K562 (cell line): Measurements from ENCODE around the gene TSEN34. TPM values are rescaled to one million over a fixed set of nuclear protein-coding genes. Genes with fewer than 3 reads are reported as not detected.

ENCODE experiments used
- EGR1 ChIP-seq: fragments of 450-650 bp; conservative IDR thresholded peaks from 2 replicates; pipeline ENCODE4 v1.6.1; 2017; ENCODE audit warnings: mild to moderate bottlenecking
- GABPB1 ChIP-seq: sonication (generic); formaldehyde crosslinking; IDR thresholded peaks from 2 replicates; pipeline ENCODE4 v1.8.0; 2022; ENCODE audit warnings: mild to moderate bottlenecking, missing genetic modification reagents
- HNRNPH1 ChIP-seq: fragments of 200-400 bp; formaldehyde crosslinking; optimal IDR thresholded peaks from 2 replicates; pipeline ENCODE3; 2017; ENCODE audit warnings: low read depth, mild to moderate bottlenecking, low read length, moderate library complexity
- MEF2A ChIP-seq: IDR thresholded peaks from 2 replicates; pipeline ENCODE4 v1.6.1; 2011; ENCODE audit warnings: low read depth, mild to moderate bottlenecking, low read length, moderate library complexity; ENCODE audit not compliant: control insufficient read depth
- PBX2 ChIP-seq, 2 experiments: IDR thresholded peaks in 1 of 2; conservative IDR thresholded peaks in 1 of 2; 2 replicates each; pipeline ENCODE4 v1.6.1; 2016; ENCODE audit warnings: low read depth in 2 of 2, mild to moderate bottlenecking in 1 of 2, missing compliant biosample characterization in 1 of 2, missing genetic modification characterization in 1 of 2, moderate library complexity in 1 of 2
- PHF8 ChIP-seq: fragments of 200-600 bp; sonication (generic); IDR thresholded peaks from 2 replicates; pipeline ENCODE4 v1.6.1; 2012; ENCODE audit warnings: mixed run types, mild to moderate bottlenecking, inconsistent platforms, low read length, moderate library complexity, borderline replicate concordance
- POLR2G ChIP-seq: fragments of 200-400 bp; formaldehyde crosslinking; IDR thresholded peaks from 2 replicates; pipeline ENCODE4 v1.6.1; 2017; ENCODE audit warnings: low read depth, mild to moderate bottlenecking, antibody characterized with exemption, low read length, moderate library complexity
- RBFOX2 ChIP-seq: fragments of 200-400 bp; formaldehyde crosslinking; IDR thresholded peaks from 2 replicates; pipeline ENCODE4 v1.6.1; 2017; ENCODE audit warnings: low read depth, mild to moderate bottlenecking, low read length, moderate library complexity
- SAP30 ChIP-seq: fragments of 200-600 bp; sonication (generic); IDR thresholded peaks from 2 replicates; pipeline ENCODE4 v1.6.1; 2012; ENCODE audit warnings: borderline replicate concordance, low read depth, mild to moderate bottlenecking, moderate library complexity, low read length, control low read depth, inconsistent platforms; ENCODE audit not compliant: insufficient read depth, poor library complexity, severe bottlenecking
- TCF7 ChIP-seq: sonication (generic); IDR thresholded peaks from 2 replicates; pipeline ENCODE4 v1.6.1; 2016; ENCODE audit warnings: antibody characterized with exemption, borderline replicate concordance
- TFAM ChIP-seq: fragments of 250-450 bp; sonication (Bioruptor Pico); conservative IDR thresholded peaks from 2 replicates; pipeline ENCODE4 v1.5.0; 2021; ENCODE audit warnings: mild to moderate bottlenecking, moderate library complexity
- ZFP30 ChIP-seq: fragments of 250-450 bp; sonication (Bioruptor Pico); IDR thresholded peaks from 2 replicates; pipeline ENCODE4 v1.8.0; 2022; ENCODE audit warnings: moderate library complexity, mild to moderate bottlenecking, inconsistent platforms, borderline replicate concordance
- ZNF253 ChIP-seq: fragments of 250-450 bp; sonication (Bioruptor Pico); conservative IDR thresholded peaks from 2 replicates; pipeline ENCODE4 v1.6.1; 2021; ENCODE audit warnings: mild to moderate bottlenecking
- ZNF436 ChIP-seq: fragments of 250-450, 450-650 bp; sonication (Bioruptor Pico); formaldehyde crosslinking; IDR thresholded peaks from 2 replicates; pipeline ENCODE4 v1.7.0; 2020; ENCODE audit warnings: mild to moderate bottlenecking
- polyA plus RNA-seq, 8 experiments: library from polyadenylated mRNA; depleted of rRNA in 4 of 8; stranded (reverse) in 5 of 8; unstranded in 3 of 8; fragments of >200 nt; fragmentation: Nextera tagmentation in 2 of 8; fragmentation: Illumina TruSeq in 1 of 8; extraction: Ambion mirVana in 2 of 8; extraction: Trizol in 1 of 8; gene quantifications; 2 replicates each; pipeline versions ENCODE4 v1.2.1 to v1.2.3, GENCODE V29; 2011 to 2014; ENCODE audit warnings: inconsistent platforms in 1 of 8, missing spikeins in 1 of 8
- total RNA-seq, 7 experiments: library from RNA; depleted of rRNA in 6 of 7; stranded (reverse); fragments of >200 nt in 6 of 7; fragmentation: Illumina TruSeq in 2 of 7; extraction: Trizol in 2 of 7; gene quantifications; 2 replicates each; pipeline versions ENCODE4 v1.2.1 to v1.2.3, GENCODE V29; 2011 to 2021; ENCODE audit warnings: low replicate concordance in 1 of 7
- TF ChIP-seq, protein P1 (sequence below): fragments of 150-350 bp; IDR thresholded peaks from 2 replicates; pipeline ENCODE4 v1.6.1; 2014; ENCODE audit warnings: low read depth, mild to moderate bottlenecking, low read length, borderline replicate concordance
- TF ChIP-seq, protein P2 (sequence below): fragments of 200-800 bp; sonication (Bioruptor generic); IDR thresholded peaks from 2 replicates; pipeline ENCODE4 v1.6.1; 2017; ENCODE audit warnings: missing genetic modification characterization, missing compliant biosample characterization
- TF ChIP-seq, protein P3 (sequence below): fragments of 450-650 bp; IDR thresholded peaks from 2 replicates; pipeline ENCODE4 v1.6.1; 2017; ENCODE audit warnings: mild to moderate bottlenecking, moderate library complexity

Gene TSEN34
- total and polyA plus RNA-seq, 9 of the 15 experiments (the other 6 are each of a cell fraction or from before 2014, with no cell fraction given): 3.1 to 57.6 (median 29.5) TPM

DNA sequence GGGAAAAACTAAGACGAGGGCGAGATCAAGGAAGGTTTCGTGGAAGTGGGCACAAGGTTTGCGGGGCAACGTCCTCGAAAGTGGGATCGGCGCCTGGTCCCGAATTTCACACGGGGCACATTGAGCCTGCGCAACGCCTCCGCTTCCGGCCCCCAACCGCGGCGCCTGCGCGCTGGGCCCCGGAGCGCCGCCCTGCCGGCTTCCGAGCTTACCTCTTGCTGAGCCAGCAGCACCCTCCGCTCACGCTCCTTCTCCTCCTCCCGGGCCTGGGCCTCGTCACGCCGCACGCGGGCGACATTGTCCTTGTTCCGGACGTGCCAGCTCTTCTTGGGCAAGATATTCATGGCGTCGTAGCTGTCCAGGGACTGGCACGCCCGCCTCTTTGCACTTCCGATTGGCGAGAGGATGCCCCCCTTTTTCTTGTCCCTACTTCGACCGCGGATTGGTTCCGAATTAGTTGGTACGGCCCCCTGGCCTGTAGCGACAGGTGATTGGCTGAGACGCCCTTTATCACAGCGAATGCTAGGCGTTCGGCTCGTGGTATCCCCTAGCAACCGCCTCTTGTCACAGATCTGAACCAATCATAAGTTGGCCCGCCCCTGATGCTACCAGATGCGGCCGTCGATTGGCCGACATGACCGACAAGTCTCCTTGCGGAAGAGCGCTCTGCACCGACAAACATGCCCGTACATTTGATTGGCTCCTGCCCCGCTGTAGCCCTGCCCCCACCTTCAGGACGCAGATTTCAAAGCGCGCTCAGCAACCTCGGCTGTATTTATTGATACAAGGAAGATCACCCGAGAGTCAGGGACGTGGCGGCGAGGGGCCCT is 31.5 kb upstream of the TSEN34 start, which contains the start of gene LENG1 (continued):
- TF ChIP-seq, protein P1, sequence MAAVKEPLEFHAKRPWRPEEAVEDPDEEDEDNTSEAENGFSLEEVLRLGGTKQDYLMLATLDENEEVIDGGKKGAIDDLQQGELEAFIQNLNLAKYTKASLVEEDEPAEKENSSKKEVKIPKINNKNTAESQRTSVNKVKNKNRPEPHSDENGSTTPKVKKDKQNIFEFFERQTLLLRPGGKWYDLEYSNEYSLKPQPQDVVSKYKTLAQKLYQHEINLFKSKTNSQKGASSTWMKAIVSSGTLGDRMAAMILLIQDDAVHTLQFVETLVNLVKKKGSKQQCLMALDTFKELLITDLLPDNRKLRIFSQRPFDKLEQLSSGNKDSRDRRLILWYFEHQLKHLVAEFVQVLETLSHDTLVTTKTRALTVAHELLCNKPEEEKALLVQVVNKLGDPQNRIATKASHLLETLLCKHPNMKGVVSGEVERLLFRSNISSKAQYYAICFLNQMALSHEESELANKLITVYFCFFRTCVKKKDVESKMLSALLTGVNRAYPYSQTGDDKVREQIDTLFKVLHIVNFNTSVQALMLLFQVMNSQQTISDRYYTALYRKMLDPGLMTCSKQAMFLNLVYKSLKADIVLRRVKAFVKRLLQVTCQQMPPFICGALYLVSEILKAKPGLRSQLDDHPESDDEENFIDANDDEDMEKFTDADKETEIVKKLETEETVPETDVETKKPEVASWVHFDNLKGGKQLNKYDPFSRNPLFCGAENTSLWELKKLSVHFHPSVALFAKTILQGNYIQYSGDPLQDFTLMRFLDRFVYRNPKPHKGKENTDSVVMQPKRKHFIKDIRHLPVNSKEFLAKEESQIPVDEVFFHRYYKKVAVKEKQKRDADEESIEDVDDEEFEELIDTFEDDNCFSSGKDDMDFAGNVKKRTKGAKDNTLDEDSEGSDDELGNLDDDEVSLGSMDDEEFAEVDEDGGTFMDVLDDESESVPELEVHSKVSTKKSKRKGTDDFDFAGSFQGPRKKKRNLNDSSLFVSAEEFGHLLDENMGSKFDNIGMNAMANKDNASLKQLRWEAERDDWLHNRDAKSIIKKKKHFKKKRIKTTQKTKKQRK: peak; percentile 91
- TF ChIP-seq ZFP30: no peak
- no peak for TF ChIP-seq TFAM (CRISPR knock-in tag)
- TF ChIP-seq HNRNPH1: no peak
- TF ChIP-seq SAP30: peak; percentile 56
- TF ChIP-seq MEF2A: no peak
- TF ChIP-seq RBFOX2: peak; percentile 97
- TF ChIP-seq POLR2G: peak; percentile 95
- no peak for TF ChIP-seq ZNF436 (CRISPR knock-in tag)
- TF ChIP-seq, protein P2, sequence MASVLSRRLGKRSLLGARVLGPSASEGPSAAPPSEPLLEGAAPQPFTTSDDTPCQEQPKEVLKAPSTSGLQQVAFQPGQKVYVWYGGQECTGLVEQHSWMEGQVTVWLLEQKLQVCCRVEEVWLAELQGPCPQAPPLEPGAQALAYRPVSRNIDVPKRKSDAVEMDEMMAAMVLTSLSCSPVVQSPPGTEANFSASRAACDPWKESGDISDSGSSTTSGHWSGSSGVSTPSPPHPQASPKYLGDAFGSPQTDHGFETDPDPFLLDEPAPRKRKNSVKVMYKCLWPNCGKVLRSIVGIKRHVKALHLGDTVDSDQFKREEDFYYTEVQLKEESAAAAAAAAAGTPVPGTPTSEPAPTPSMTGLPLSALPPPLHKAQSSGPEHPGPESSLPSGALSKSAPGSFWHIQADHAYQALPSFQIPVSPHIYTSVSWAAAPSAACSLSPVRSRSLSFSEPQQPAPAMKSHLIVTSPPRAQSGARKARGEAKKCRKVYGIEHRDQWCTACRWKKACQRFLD (CRISPR knock-in tag): 0 out of 2 replicates have a peak, but pooled peaks have one; percentile 10
- TF ChIP-seq, protein P3, sequence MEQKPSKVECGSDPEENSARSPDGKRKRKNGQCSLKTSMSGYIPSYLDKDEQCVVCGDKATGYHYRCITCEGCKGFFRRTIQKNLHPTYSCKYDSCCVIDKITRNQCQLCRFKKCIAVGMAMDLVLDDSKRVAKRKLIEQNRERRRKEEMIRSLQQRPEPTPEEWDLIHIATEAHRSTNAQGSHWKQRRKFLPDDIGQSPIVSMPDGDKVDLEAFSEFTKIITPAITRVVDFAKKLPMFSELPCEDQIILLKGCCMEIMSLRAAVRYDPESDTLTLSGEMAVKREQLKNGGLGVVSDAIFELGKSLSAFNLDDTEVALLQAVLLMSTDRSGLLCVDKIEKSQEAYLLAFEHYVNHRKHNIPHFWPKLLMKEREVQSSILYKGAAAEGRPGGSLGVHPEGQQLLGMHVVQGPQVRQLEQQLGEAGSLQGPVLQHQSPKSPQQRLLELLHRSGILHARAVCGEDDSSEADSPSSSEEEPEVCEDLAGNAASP: no peak
- TF ChIP-seq TCF7: no peak
- peak; percentile 89 for TF ChIP-seq GABPB1 (CRISPR knock-in tag)
- peak; percentile 95 for TF ChIP-seq PHF8
- peak; percentile 98 for TF ChIP-seq EGR1
- TF ChIP-seq PBX2 (CRISPR knock-in tag; IDR thresholded peaks at IDR 0.05; ENCODE audit: low read depth): no peak
- TF ChIP-seq PBX2 (tag; conservative IDR thresholded peaks at IDR 0.05; ENCODE audit: low read depth): peak; percentile 98
- TF ChIP-seq ZNF253 (CRISPR knock-in tag): no peak
